ENCODE data around the gene PHB1. TPM values are rescaled to one million over a fixed set of nuclear protein-coding genes. Genes with fewer than 3 reads are reported as not detected.
A peak's percentile ranks its signal among the peaks of the same experiment; 100 is the strongest.
"Not testable (repeated sequence)": the region's sequence is repeated elsewhere in the genome, so short reads cannot be mapped to it uniquely, and the experiment has no call there.

PHB1 gene
- total RNA-seq, 1 donor from 2014 or later, result 440 TPM

GRCh38 chr17:49434821-49435670 is 20.4 kb upstream of the PHB1 start:
- Mint-ChIP-seq H3K27ac (no peak overlapping the region), H3K4me1 (no peaks in the 10 kb centered on the region), H3K36me3 (ENCODE audit: low read depth) (no peaks in the 10 kb centered on the region), H3K27me3 (peaks cover 33% of the 10 kb centered on the region), H3K4me3 (no peak overlapping the region), H3K9me3 (no peaks in the 10 kb centered on the region)
- peak; percentile 81 for DNase-seq
- intact Hi-C loops (cut with micrococcal nuclease), result loop anchor here (1.0 kb wide), 1 partner anchor 121 kb away; no protein-coding TSS in a partner anchor

GRCh38 chr17:49433000-49433694 is 18.5 kb upstream of the PHB1 start:
- Mint-ChIP-seq H3K4me3 (no peak overlapping the region), H3K9me3 (no peaks in the 10 kb centered on the region), H3K4me1 (no peaks in the 10 kb centered on the region), H3K36me3 (ENCODE audit: low read depth) (no peaks in the 10 kb centered on the region), H3K27me3 (peaks cover 26% of the 10 kb centered on the region), H3K27ac (no peak overlapping the region)
- DNase-seq, result no peak
- intact Hi-C loops (cut with micrococcal nuclease), result no loop called here

DNA sequence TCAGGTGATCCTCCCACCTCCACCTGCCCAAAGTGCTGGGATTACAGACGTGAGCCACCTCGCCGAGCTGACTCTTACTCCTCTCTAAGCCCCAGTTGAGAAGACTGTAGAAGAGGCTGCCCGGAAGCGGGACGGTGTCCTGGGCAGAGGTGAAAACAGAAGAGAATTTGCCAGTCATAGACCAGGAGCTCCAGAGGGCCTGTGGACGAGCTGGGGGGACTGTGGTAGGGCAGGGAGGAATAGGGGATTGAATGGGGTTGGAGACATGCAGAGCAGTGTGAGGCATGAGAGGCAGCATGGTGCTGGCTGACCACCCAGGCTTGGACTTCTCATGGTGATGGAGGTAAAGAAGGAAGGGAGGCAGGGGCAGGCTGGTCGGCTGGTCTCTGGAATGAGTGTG is 17.1 kb upstream of the PHB1 start:
- intact Hi-C loops (cut with micrococcal nuclease), result no loop called here
- Mint-ChIP-seq H3K27ac (no peak overlapping the region), H3K27me3 (peaks cover 24% of the 10 kb centered on the region), H3K4me3 (no peak overlapping the region), H3K9me3 (no peaks in the 10 kb centered on the region), H3K36me3 (ENCODE audit: low read depth) (no peaks in the 10 kb centered on the region), H3K4me1 (no peaks in the 10 kb centered on the region)
- no peak for DNase-seq

GRCh38 chr17:49425004-49425286 is 10.3 kb upstream of the PHB1 start:
- intact Hi-C loops (cut with micrococcal nuclease), result no loop called here
- no peaks in the 10 kb centered on the region for H3K4me1 Mint-ChIP-seq
- no peak overlapping the region for H3K27ac Mint-ChIP-seq
- DNase-seq, result no peak
- H3K9me3 Mint-ChIP-seq, result peaks cover 13% of the 10 kb centered on the region
- H3K4me3 Mint-ChIP-seq, result no peak overlapping the region
- H3K36me3 Mint-ChIP-seq (ENCODE audit: low read depth), result no peaks in the 10 kb centered on the region
- H3K27me3 Mint-ChIP-seq, result peaks cover 28% of the 10 kb centered on the region

- not testable (repeated sequence) for DNase-seq
Measured at GRCh38 chr17:49424276-49425003, 9.8 kb upstream of the PHB1 start.

GRCh38 chr17:49422714-49423113 is 8.0 kb upstream of the PHB1 start:
- Mint-ChIP-seq H3K4me1 (no peaks in the 10 kb centered on the region), H3K27me3 (peaks cover 29% of the 10 kb centered on the region), H3K27ac (no peak overlapping the region), H3K36me3 (ENCODE audit: low read depth) (no peaks in the 10 kb centered on the region), H3K4me3 (no peak overlapping the region), H3K9me3 (peaks cover 13% of the 10 kb centered on the region)
- no peak for DNase-seq
- intact Hi-C loops (cut with micrococcal nuclease), result no loop called here

More at GRCh38 chr17:49424276-49425003, 9.8 kb upstream of the PHB1 start:
- H3K27me3 Mint-ChIP-seq, result peaks cover 28% of the 10 kb centered on the region
- peaks cover 13% of the 10 kb centered on the region for H3K9me3 Mint-ChIP-seq
- H3K4me3 Mint-ChIP-seq; H3K4me1 Mint-ChIP-seq; H3K36me3 Mint-ChIP-seq (ENCODE audit: low read depth); intact Hi-C loops (cut with micrococcal nuclease); H3K27ac Mint-ChIP-seq: not testable (repeated sequence)

- not testable (repeated sequence) for H3K36me3 Mint-ChIP-seq (ENCODE audit: low read depth)
Measured at GRCh38 chr17:49419761-49420160, 5.1 kb upstream of the PHB1 start.

DNA sequence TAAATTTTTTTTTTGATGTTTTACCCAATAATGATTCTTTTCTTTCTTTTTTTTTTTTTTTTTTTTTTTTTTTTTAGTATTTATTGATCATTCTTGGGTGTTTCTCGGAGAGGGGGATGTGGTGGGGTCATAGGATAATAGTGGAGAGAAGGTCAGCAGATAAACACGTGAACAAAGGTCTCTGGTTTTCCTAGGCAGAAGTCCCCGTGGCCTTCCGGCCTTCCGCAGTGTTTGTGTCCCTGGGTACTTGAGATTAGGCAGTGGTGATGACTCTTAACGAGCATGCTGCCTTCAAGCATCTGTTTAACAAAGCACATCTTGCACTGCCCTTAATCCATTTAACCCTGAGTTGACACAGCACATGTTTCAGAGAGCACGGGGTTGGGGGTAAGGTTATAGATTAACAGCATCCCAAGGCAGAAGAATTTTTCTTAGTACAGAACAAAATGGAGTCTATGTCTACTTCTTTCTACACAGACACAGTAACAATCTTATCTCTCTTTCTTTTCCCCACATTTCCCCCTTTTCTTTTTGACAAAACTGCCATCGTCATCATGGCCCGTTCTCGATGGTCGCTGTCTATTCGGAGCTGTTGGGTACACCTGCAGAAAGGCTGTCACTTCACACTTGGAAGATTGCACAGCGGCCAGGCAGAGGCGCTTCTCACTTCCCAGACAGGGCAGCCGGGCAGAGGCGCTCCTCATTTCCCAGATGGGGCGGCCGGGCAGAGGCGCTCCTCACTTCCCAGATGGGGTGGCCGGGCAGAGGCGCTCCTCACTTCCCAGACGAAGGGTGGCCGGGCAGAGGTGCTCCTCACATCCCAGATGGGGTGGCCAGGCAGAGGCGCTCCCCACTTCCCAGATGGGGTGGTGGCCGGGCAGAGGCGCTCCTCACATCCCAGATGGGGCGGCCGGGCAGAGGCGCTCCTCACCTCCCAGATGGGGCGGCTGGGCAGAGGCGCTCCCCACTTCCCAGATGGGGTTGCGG is 4.4 kb upstream of the PHB1 start:
- H3K27ac Mint-ChIP-seq; H3K4me1 Mint-ChIP-seq; H3K4me3 Mint-ChIP-seq; H3K36me3 Mint-ChIP-seq (ENCODE audit: low read depth); H3K9me3 Mint-ChIP-seq; DNase-seq; H3K27me3 Mint-ChIP-seq: not testable (repeated sequence)
- intact Hi-C loops (cut with micrococcal nuclease), result loop anchor here (5.0 kb wide), 1 partner anchor 288 kb away; the partner anchor contains the start of gene SLC35B1

More at GRCh38 chr17:49419761-49420160, 5.1 kb upstream of the PHB1 start:
- H3K4me3 Mint-ChIP-seq, H3K4me1 Mint-ChIP-seq, H3K27ac Mint-ChIP-seq, DNase-seq: not testable (repeated sequence)
- peaks cover 13% of the 10 kb centered on the region for H3K27me3 Mint-ChIP-seq
- peaks cover 11% of the 10 kb centered on the region for H3K9me3 Mint-ChIP-seq
- intact Hi-C loops (cut with micrococcal nuclease), result loop anchor here (5.0 kb wide), 1 partner anchor 288 kb away; the partner anchor contains the start of gene SLC35B1

DNA sequence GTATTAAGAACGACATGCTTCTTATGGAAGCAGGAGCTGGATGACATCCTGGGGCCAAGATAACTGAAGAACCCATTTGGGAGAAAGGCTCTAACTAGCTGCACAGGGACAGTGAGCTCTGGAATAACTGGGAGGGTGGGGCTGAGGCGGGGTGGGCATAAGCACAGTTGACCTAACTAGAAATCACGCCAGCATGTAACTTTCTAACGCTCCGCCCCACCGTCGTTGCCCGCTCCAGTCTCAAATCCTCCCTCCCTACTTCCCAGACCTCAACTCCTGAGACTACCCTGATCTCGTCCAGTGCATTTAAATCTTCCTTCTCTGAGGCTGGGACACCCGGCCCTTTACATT is 436 bp downstream of the PHB1 start:
- peaks cover 4% of the 10 kb centered on the region for H3K27me3 Mint-ChIP-seq
- H3K9me3 Mint-ChIP-seq, result no peaks in the 10 kb centered on the region
- intact Hi-C loops (cut with micrococcal nuclease), result loop anchor here (1.0 to 5.0 kb wide), 4 partner anchors 52 to 375 kb away; partner anchors contain the start of gene ZNF652
- peak overlapping the region; percentile 83 for H3K27ac Mint-ChIP-seq
- peaks cover 34% of the 10 kb centered on the region for H3K36me3 Mint-ChIP-seq (ENCODE audit: low read depth)
- H3K4me3 Mint-ChIP-seq, result peak overlapping the region; percentile 91
- no peak for DNase-seq
- H3K4me1 Mint-ChIP-seq, result peaks cover 5% of the 10 kb centered on the region

- no peaks in the 10 kb centered on the region for H3K9me3 Mint-ChIP-seq
- peaks cover 20% of the 10 kb centered on the region for H3K4me1 Mint-ChIP-seq
- H3K27ac Mint-ChIP-seq, result no peak overlapping the region
- H3K4me3 Mint-ChIP-seq, result no peak overlapping the region
- peaks cover 78% of the 10 kb centered on the region for H3K36me3 Mint-ChIP-seq (ENCODE audit: low read depth)
- intact Hi-C loops (cut with micrococcal nuclease), result no loop called here
- no peaks in the 10 kb centered on the region for H3K27me3 Mint-ChIP-seq
- DNase-seq, result no peak
Measured at GRCh38 chr17:49409066-49409465, 5.6 kb downstream of the PHB1 start.

GRCh38 chr17:49407981-49408501 is 6.6 kb downstream of the PHB1 start:
- Mint-ChIP-seq H3K36me3 (ENCODE audit: low read depth) (peaks cover 86% of the 10 kb centered on the region), H3K4me1 (peaks cover 22% of the 10 kb centered on the region), H3K9me3 (no peaks in the 10 kb centered on the region), H3K27ac (no peak overlapping the region), H3K4me3 (no peak overlapping the region), H3K27me3 (no peaks in the 10 kb centered on the region)
- peak; percentile 95 for DNase-seq
- intact Hi-C loops (cut with micrococcal nuclease), result loop anchor here (1.0 kb wide), 1 partner anchor 148 kb away; no protein-coding TSS in a partner anchor

- Mint-ChIP-seq H3K4me3 (no peak overlapping the region), H3K36me3 (ENCODE audit: low read depth) (peaks cover 85% of the 10 kb centered on the region), H3K9me3 (no peaks in the 10 kb centered on the region), H3K4me1 (peaks cover 22% of the 10 kb centered on the region), H3K27me3 (no peaks in the 10 kb centered on the region), H3K27ac (no peak overlapping the region)
- no peak for DNase-seq
- intact Hi-C loops (cut with micrococcal nuclease), result no loop called here
Measured at GRCh38 chr17:49407086-49407485, 7.6 kb downstream of the PHB1 start.
